CD8-positive, alpha-beta memory T cell (primary cell): Measurements from ENCODE around the gene LRRC28. TPM values are rescaled to one million over a fixed set of nuclear protein-coding genes. Genes with fewer than 3 reads are reported as not detected.
"Not testable (repeated sequence)": the region's sequence is repeated elsewhere in the genome, so short reads cannot be mapped to it uniquely, and the experiment has no call there.

Experiments used
- CTCF ChIA-PET: fragments of 350-600 bp; sonication (Branson Sonifier 250); formaldehyde crosslinking; loops from one replicate; lab custom pipeline; 2021; ENCODE audit warnings: antibody characterized with exemption; lab: Charles Lee
- POLR2A ChIA-PET: fragments of 350-600 bp; sonication (Branson Sonifier 250); formaldehyde crosslinking; loops from one replicate; lab custom pipeline; 2021; ENCODE audit warnings: antibody characterized with exemption; lab: Charles Lee
- DNase-seq, 5 donors: peaks; one replicate each; pipeline versions ENCODE4 v3.0.0 to v3.0.0-alpha.2; 2020 to 2022; ENCODE audit warnings: mixed read lengths in 1 of 5
- H3K27ac ChIP-seq: one replicate; pipeline ENCODE4 v1.7.0; 2013; ENCODE audit warnings: low read depth, mild to moderate bottlenecking, low read length, moderate library complexity
- H3K27me3 ChIP-seq: 2 replicates; pipeline ENCODE4 v1.7.0; 2013; ENCODE audit warnings: low read length, mild to moderate bottlenecking; ENCODE audit not compliant: insufficient read depth, poor library complexity, severe bottlenecking
- H3K36me3 ChIP-seq: 2 replicates; pipeline ENCODE4 v1.7.0; 2013; ENCODE audit warnings: mild to moderate bottlenecking, low read length, moderate library complexity; ENCODE audit not compliant: insufficient read depth
- H3K4me1 ChIP-seq: 2 replicates; pipeline ENCODE4 v1.7.0; 2013; ENCODE audit warnings: mild to moderate bottlenecking, low read length, moderate library complexity; ENCODE audit not compliant: insufficient read depth
- H3K4me3 ChIP-seq: 2 replicates; pipeline ENCODE4 v1.7.0; 2013; ENCODE audit warnings: mild to moderate bottlenecking, low read length
- H3K9me3 ChIP-seq: 2 replicates; pipeline ENCODE4 v1.7.0; 2013; ENCODE audit warnings: mild to moderate bottlenecking, low read length
- H3K27ac Mint-ChIP-seq, 8 donors: one replicate each; pipeline ENCODE4 v1.8.0; 2020 to 2021; ENCODE audit warnings: mixed read lengths in 8 of 8, mild to moderate bottlenecking in 6 of 8, inconsistent platforms in 3 of 8, moderate library complexity in 3 of 8
- H3K27me3 Mint-ChIP-seq, 2 donors: one replicate each; pipeline ENCODE4 v1.8.0; 2020 to 2021; ENCODE audit warnings: mixed read lengths in 2 of 2, mild to moderate bottlenecking in 1 of 2, moderate library complexity in 1 of 2
- H3K36me3 Mint-ChIP-seq, 3 donors: one replicate each; pipeline ENCODE4 v1.8.0; 2020 to 2021; ENCODE audit warnings: mixed read lengths in 3 of 3, inconsistent platforms in 1 of 3, mild to moderate bottlenecking in 1 of 3
- H3K4me1 Mint-ChIP-seq, 3 donors: one replicate each; pipeline ENCODE4 v1.8.0; 2020 to 2021; ENCODE audit warnings: mixed read lengths in 3 of 3, inconsistent platforms in 1 of 3, mild to moderate bottlenecking in 1 of 3
- H3K4me3 Mint-ChIP-seq, 7 donors: one replicate each; pipeline ENCODE4 v1.8.0; 2020 to 2021; ENCODE audit warnings: mixed read lengths in 7 of 7, mild to moderate bottlenecking in 6 of 7, moderate library complexity in 4 of 7, inconsistent platforms in 2 of 7
- H3K9me3 Mint-ChIP-seq, 5 donors: one replicate each; pipeline ENCODE4 v1.8.0; 2020 to 2022; ENCODE audit warnings: mixed read lengths in 5 of 5, mild to moderate bottlenecking in 3 of 5, moderate library complexity in 2 of 5, inconsistent platforms in 1 of 5
- polyA plus RNA-seq: library from polyadenylated mRNA; unstranded; fragments of 300-500 nt; fragmentation: Illumina TruSeq; gene quantifications from one replicate; pipeline ENCODE4 v1.2.3, GENCODE V29; 2021
- total RNA-seq, 2 experiments: library from RNA; stranded (reverse); gene quantifications; one replicate each; pipeline ENCODE4 v1.2.3, GENCODE V29; 2021

Gene LRRC28
- total and polyA plus RNA-seq, 3 experiments from 2014 or later, result 18.0 to 28.4 (median 19.4) TPM

- no peak overlapping the region for H3K4me3 Mint-ChIP-seq
- no peak overlapping the region for H3K27ac Mint-ChIP-seq
- H3K27me3 Mint-ChIP-seq, result peaks cover 0 to 2% of the 10 kb centered on the region in 2 donors
- peaks cover 22 to 48% (median 30%) of the 10 kb centered on the region in 5 donors for H3K9me3 Mint-ChIP-seq
- Histone ChIP-seq H3K27ac (no peak overlapping the region), H3K4me3 (no peak overlapping the region), H3K9me3 (no peaks in the 10 kb centered on the region), H3K36me3 (no peaks in the 10 kb centered on the region), H3K4me1 (no peaks in the 10 kb centered on the region), H3K27me3 (no peaks in the 10 kb centered on the region)
- ChIA-PET CTCF (no interaction called here), POLR2A (no interaction called here)
- no peaks in the 10 kb centered on the region for H3K4me1 Mint-ChIP-seq
- H3K36me3 Mint-ChIP-seq, result peaks cover 2 to 22% (median 8%) of the 10 kb centered on the region in 3 donors
- DNase-seq, result no peak
Observed at GRCh38 chr15:99393641-99394040, 142.4 kb downstream of the LRRC28 start.

- CTCF ChIA-PET, result interaction anchor here (1.6 kb wide), 1 partner anchor 10 kb away, joined by 4 read pairs; no protein-coding TSS in a partner anchor
- Mint-ChIP-seq H3K4me1 (no peaks in the 10 kb centered on the region), H3K27me3 (peaks cover 2 to 16% of the 10 kb centered on the region in 2 donors), H3K4me3 (no peak overlapping the region), H3K27ac (no peak overlapping the region), H3K9me3 (peaks cover 17 to 35% (median 27%) of the 10 kb centered on the region in 5 donors), H3K36me3 (peaks cover 0 to 6% (median 3%) of the 10 kb centered on the region in 3 donors)
- no peak overlapping the region for H3K27ac ChIP-seq
- H3K36me3 ChIP-seq, result no peaks in the 10 kb centered on the region
- no peaks in the 10 kb centered on the region for H3K4me1 ChIP-seq
- no peak overlapping the region for H3K4me3 ChIP-seq
- POLR2A ChIA-PET, result no interaction called here
- H3K9me3 ChIP-seq, result no peaks in the 10 kb centered on the region
- H3K27me3 ChIP-seq, result no peaks in the 10 kb centered on the region
- no peak for DNase-seq
Observed at GRCh38 chr15:99396375-99396774, 145.1 kb downstream of the LRRC28 start.

- CTCF ChIA-PET, result no interaction called here
- H3K36me3 Mint-ChIP-seq, result peaks cover 0 to 3% (median 0%) of the 10 kb centered on the region in 3 donors
- no peak overlapping the region for H3K4me3 Mint-ChIP-seq
- Histone ChIP-seq H3K27ac (no peak overlapping the region), H3K4me3 (no peak overlapping the region), H3K9me3 (no peaks in the 10 kb centered on the region), H3K4me1 (no peaks in the 10 kb centered on the region), H3K27me3 (no peaks in the 10 kb centered on the region), H3K36me3 (no peaks in the 10 kb centered on the region)
- peaks cover 2 to 21% of the 10 kb centered on the region in 2 donors for H3K27me3 Mint-ChIP-seq
- POLR2A ChIA-PET, result no interaction called here
- DNase-seq, result no peak
- no peaks in the 10 kb centered on the region for H3K4me1 Mint-ChIP-seq
- peaks cover 0 to 13% (median 7%) of the 10 kb centered on the region in 5 donors for H3K9me3 Mint-ChIP-seq
- peak overlapping the region in 1 of 8 donors; percentile 56 for H3K27ac Mint-ChIP-seq
Observed at GRCh38 chr15:99399061-99399460, 147.8 kb downstream of the LRRC28 start.

GRCh38 chr15:99399618-99400017, 148.3 kb downstream of the LRRC28 start:
- ChIA-PET POLR2A (no interaction called here), CTCF (no interaction called here)
- no peaks in the 10 kb centered on the region for H3K36me3 ChIP-seq
- no peak overlapping the region for H3K4me3 ChIP-seq
- no peaks in the 10 kb centered on the region for H3K4me1 Mint-ChIP-seq
- no peak overlapping the region for H3K27ac Mint-ChIP-seq
- no peak overlapping the region for H3K4me3 Mint-ChIP-seq
- H3K27me3 ChIP-seq, result no peaks in the 10 kb centered on the region
- H3K9me3 ChIP-seq, result no peaks in the 10 kb centered on the region
- H3K36me3 Mint-ChIP-seq, result peaks cover 0 to 3% (median 0%) of the 10 kb centered on the region in 3 donors
- peaks cover 4 to 24% of the 10 kb centered on the region in 2 donors for H3K27me3 Mint-ChIP-seq
- DNase-seq, result no peak
- H3K27ac ChIP-seq, result no peak overlapping the region
- no peaks in the 10 kb centered on the region for H3K4me1 ChIP-seq
- peaks cover 0 to 9% (median 7%) of the 10 kb centered on the region in 5 donors for H3K9me3 Mint-ChIP-seq

- H3K9me3 ChIP-seq, H3K4me3 ChIP-seq, H3K27ac ChIP-seq, H3K4me1 ChIP-seq, POLR2A ChIA-PET, H3K27ac Mint-ChIP-seq, H3K27me3 ChIP-seq, CTCF ChIA-PET, H3K9me3 Mint-ChIP-seq, H3K36me3 Mint-ChIP-seq, H3K36me3 ChIP-seq, H3K4me3 Mint-ChIP-seq, H3K4me1 Mint-ChIP-seq, DNase-seq: not testable (repeated sequence)
- peaks cover 7 to 28% of the 10 kb centered on the region in 2 donors for H3K27me3 Mint-ChIP-seq
Observed at GRCh38 chr15:99401216-99401615, 149.9 kb downstream of the LRRC28 start.

GRCh38 chr15:99402014-99402729, 150.9 kb downstream of the LRRC28 start:
- no peak for DNase-seq
- Histone ChIP-seq H3K4me3 (no peak overlapping the region), H3K27me3 (no peaks in the 10 kb centered on the region), H3K4me1 (no peaks in the 10 kb centered on the region), H3K27ac (no peak overlapping the region), H3K9me3 (no peaks in the 10 kb centered on the region), H3K36me3 (no peaks in the 10 kb centered on the region)
- no peak overlapping the region for H3K27ac Mint-ChIP-seq
- H3K4me3 Mint-ChIP-seq, result no peak overlapping the region
- CTCF ChIA-PET, result no interaction called here
- H3K9me3 Mint-ChIP-seq, result peaks cover 0 to 5% (median 0%) of the 10 kb centered on the region in 5 donors
- no peaks in the 10 kb centered on the region for H3K4me1 Mint-ChIP-seq
- H3K36me3 Mint-ChIP-seq, result no peaks in the 10 kb centered on the region
- H3K27me3 Mint-ChIP-seq, result peaks cover 6 to 28% of the 10 kb centered on the region in 2 donors
- POLR2A ChIA-PET, result no interaction called here

- Mint-ChIP-seq H3K27ac (no peak overlapping the region), H3K4me1 (peaks cover 0 to 3% (median 0%) of the 10 kb centered on the region in 3 donors), H3K4me3 (no peak overlapping the region), H3K27me3 (peaks cover 5 to 28% of the 10 kb centered on the region in 2 donors), H3K9me3 (peaks cover 0 to under 1% (median 0%) of the 10 kb centered on the region in 5 donors), H3K36me3 (no peaks in the 10 kb centered on the region)
- Histone ChIP-seq H3K4me3 (no peak overlapping the region), H3K36me3 (no peaks in the 10 kb centered on the region), H3K9me3 (no peaks in the 10 kb centered on the region), H3K4me1 (peaks cover 9% of the 10 kb centered on the region), H3K27ac (no peak overlapping the region), H3K27me3 (no peaks in the 10 kb centered on the region)
- DNase-seq, result no peak
- ChIA-PET CTCF (no interaction called here), POLR2A (no interaction called here)
Observed at GRCh38 chr15:99403597-99403996, 152.3 kb downstream of the LRRC28 start.

GRCh38 chr15:99404454-99404853, 153.2 kb downstream of the LRRC28 start:
- peaks cover 0 to 3% (median 1%) of the 10 kb centered on the region in 3 donors for H3K4me1 Mint-ChIP-seq
- POLR2A ChIA-PET, result no interaction called here
- CTCF ChIA-PET, result no interaction called here
- no peaks in the 10 kb centered on the region for H3K36me3 Mint-ChIP-seq
- Histone ChIP-seq H3K4me3 (no peak overlapping the region), H3K9me3 (no peaks in the 10 kb centered on the region), H3K27me3 (no peaks in the 10 kb centered on the region), H3K27ac (no peak overlapping the region), H3K4me1 (peaks cover 12% of the 10 kb centered on the region), H3K36me3 (no peaks in the 10 kb centered on the region)
- H3K9me3 Mint-ChIP-seq, result no peaks in the 10 kb centered on the region
- no peak for DNase-seq
- no peak overlapping the region for H3K27ac Mint-ChIP-seq
- no peak overlapping the region for H3K4me3 Mint-ChIP-seq
- peaks cover 5 to 23% of the 10 kb centered on the region in 2 donors for H3K27me3 Mint-ChIP-seq
